Gastrocnemius medialis (tissue), 4 donors: ENCODE data around the gene KRTAP9-6. TPM values are rescaled to one million over a fixed set of nuclear protein-coding genes. Genes with fewer than 3 reads are reported as not detected.

ENCODE experiments used
- ATAC-seq, 2 donors: fragments of 150-250 bp; one replicate each; pipeline ENCODE4 v1.9.1; 2016
- DNase-seq, 2 donors: peaks; one replicate each; pipeline ENCODE4 v3.0.0-alpha.2; 2019
- H3K27ac ChIP-seq, 4 donors: fragments of 200-600 bp; sonication (generic); 1 replicate in 1 of 4; 2 replicates in 3 of 4; pipeline ENCODE4 v1.5.1; 2016 to 2018; ENCODE audit warnings: mild to moderate bottlenecking in 2 of 4, moderate library complexity in 1 of 4
- H3K27me3 ChIP-seq, 3 donors: fragments of 200-600 bp; sonication (generic) in 2 of 3; 1 replicate in 1 of 3; 2 replicates in 2 of 3; pipeline versions ENCODE4 v1.5.1 to v1.6.0; 2016 to 2019; ENCODE audit warnings: mild to moderate bottlenecking in 1 of 3, moderate library complexity in 1 of 3
- H3K36me3 ChIP-seq, 2 donors: fragments of 200-600 bp; sonication (generic) in 1 of 2; one replicate each; pipeline ENCODE4 v1.5.1; 2017 to 2018
- H3K4me1 ChIP-seq, 2 donors: fragments of 200-600 bp; sonication (generic) in 1 of 2; one replicate each; pipeline ENCODE4 v1.5.1; 2016 to 2017; ENCODE audit warnings: mild to moderate bottlenecking in 2 of 2
- H3K4me3 ChIP-seq, 4 donors: fragments of 200-600 bp; sonication (generic) in 3 of 4; 1 replicate in 1 of 4; 2 replicates in 3 of 4; pipeline ENCODE4 v1.5.1; 2016 to 2019; ENCODE audit warnings: mild to moderate bottlenecking in 2 of 4
- H3K9me3 ChIP-seq, 3 donors: fragments of 200-600 bp; sonication (generic) in 2 of 3; 1 replicate in 1 of 3; 2 replicates in 2 of 3; pipeline ENCODE4 v1.5.1; 2016 to 2019
- CTCF ChIP-seq, 5 experiments: fragments of 450-650 bp in 3 of 5; fragments of 200-600 bp in 2 of 5; sonication (generic) in 2 of 5; IDR thresholded peaks in 4 of 5; conservative IDR thresholded peaks in 1 of 5; 1 replicate in 4 of 5; 2 replicates in 1 of 5; pipeline ENCODE4 v1.5.1; 2016 to 2019; ENCODE audit warnings: antibody characterized with exemption in 5 of 5, mild to moderate bottlenecking in 3 of 5, moderate library complexity in 3 of 5
- POLR2A ChIP-seq, 2 donors: fragments of 450-650 bp; IDR thresholded peaks; one replicate each; pipeline ENCODE4 v1.6.1; 2017; ENCODE audit warnings: antibody characterized with exemption in 2 of 2, mild to moderate bottlenecking in 2 of 2, moderate library complexity in 2 of 2
- in situ Hi-C, 4 donors: fragments of 200-750 bp; cut with MboI; loops; one replicate each; pipeline versions ENCODE4 v1.15.0 to v1.8.0; 2017; ENCODE audit warnings: low sequenced_read_pairs in 4 of 4
- intact Hi-C: fragments of 100-400 bp; cut with DNase I; formaldehyde crosslinking; loops from one replicate; pipeline ENCODE4 v1.15.1; 2023; ENCODE audit warnings: low total_unique reads
- total RNA-seq, 4 donors: library from RNA; depleted of rRNA; stranded (reverse); fragments of >200 nt; gene quantifications; one replicate each; pipeline versions ENCODE4 v1.1.0 to v1.2.3, GENCODE V29; 2016

The KRTAP9-6 gene
- total RNA-seq, 4 donors from 2014 or later = not detected

GRCh38 chr17:41278176-41278955 is 13.2 kb downstream of the KRTAP9-6 start:
- ATAC-seq = no peak
- intact Hi-C loops = no loop called here
- Histone ChIP-seq H3K4me1 (no peaks in the 10 kb centered on the region), H3K9me3 (no peaks in the 10 kb centered on the region), H3K36me3 (no peaks in the 10 kb centered on the region), H3K4me3 (no peak overlapping the region), H3K27ac (no peak overlapping the region), H3K27me3 (peaks cover 0 to 4% (median 3%) of the 10 kb centered on the region in 3 donors)
- no peak for DNase-seq
- no peak for TF ChIP-seq CTCF (IDR thresholded peaks at IDR 0.05 in 4 of 5, conservative IDR thresholded peaks at IDR 0.05 in 1 of 5)
- TF ChIP-seq POLR2A (IDR thresholded peaks at IDR 0.05) = no peak
- in situ Hi-C loops = no loop called here

- TF ChIP-seq CTCF (IDR thresholded peaks at IDR 0.05 in 4 of 5, conservative IDR thresholded peaks at IDR 0.05 in 1 of 5) (no peak), POLR2A (IDR thresholded peaks at IDR 0.05) (no peak)
- no peak overlapping the region for H3K4me3 ChIP-seq
- no peaks in the 10 kb centered on the region for H3K4me1 ChIP-seq
- intact Hi-C loops (no loop called here), in situ Hi-C loops (no loop called here)
- no peaks in the 10 kb centered on the region for H3K9me3 ChIP-seq
- DNase-seq = no peak
- no peaks in the 10 kb centered on the region for H3K36me3 ChIP-seq
- peaks cover 0 to 4% (median 0%) of the 10 kb centered on the region in 3 donors for H3K27me3 ChIP-seq
- H3K27ac ChIP-seq = no peak overlapping the region
- no peak for ATAC-seq
Observed at GRCh38 chr17:41284043-41284442, 18.9 kb downstream of the KRTAP9-6 start.

GRCh38 chr17:41284546-41284945 is 19.4 kb downstream of the KRTAP9-6 start:
- no peak overlapping the region for H3K4me3 ChIP-seq
- TF ChIP-seq CTCF (IDR thresholded peaks at IDR 0.05 in 4 of 5, conservative IDR thresholded peaks at IDR 0.05 in 1 of 5) (no peak), POLR2A (IDR thresholded peaks at IDR 0.05) (no peak)
- no peak overlapping the region for H3K27ac ChIP-seq
- peaks cover 0 to 4% (median 0%) of the 10 kb centered on the region in 3 donors for H3K27me3 ChIP-seq
- H3K9me3 ChIP-seq = no peaks in the 10 kb centered on the region
- ATAC-seq (no peak), DNase-seq (no peak)
- in situ Hi-C loops (no loop called here), intact Hi-C loops (no loop called here)
- H3K4me1 ChIP-seq = no peaks in the 10 kb centered on the region
- H3K36me3 ChIP-seq = no peaks in the 10 kb centered on the region

- DNase-seq = no peak
- Histone ChIP-seq H3K27ac (no peak overlapping the region), H3K27me3 (no peaks in the 10 kb centered on the region), H3K9me3 (no peaks in the 10 kb centered on the region), H3K36me3 (no peaks in the 10 kb centered on the region), H3K4me1 (no peaks in the 10 kb centered on the region), H3K4me3 (no peak overlapping the region)
- intact Hi-C loops = no loop called here
- no peak for ATAC-seq
- in situ Hi-C loops = no loop called here
- TF ChIP-seq CTCF (IDR thresholded peaks at IDR 0.05 in 4 of 5, conservative IDR thresholded peaks at IDR 0.05 in 1 of 5) (no peak), POLR2A (IDR thresholded peaks at IDR 0.05) (no peak)
Observed at GRCh38 chr17:41287050-41287449, 21.9 kb downstream of the KRTAP9-6 start.
